ENCODE results near the gene UCHL5. TPM values are rescaled to one million over a fixed set of nuclear protein-coding genes. Genes with fewer than 3 reads are reported as not detected.

The UCHL5 gene
- total and polyA plus RNA-seq, 7 donors: 19.9 to 47.6 (median 24.6) TPM

- Histone ChIP-seq H3K9me3 (no peaks in the 10 kb centered on the region), H3K27me3 (no peaks in the 10 kb centered on the region), H3K27ac (no peak overlapping the region), H3K4me1 (peaks cover 0 to 38% (median 16%) of the 10 kb centered on the region in 4 donors), H3K36me3 (peaks cover 0 to 11% (median 0%) of the 10 kb centered on the region in 4 donors), H3K4me3 (no peak overlapping the region)
- 30 to 69% methylated on average over 4 of the region's 4 CpGs for WGBS, 2 donors
- no peak for DNase-seq
- TF ChIP-seq CTCF (IDR thresholded peaks at IDR 0.05) (no peak), POLR2A (IDR thresholded peaks at IDR 0.05) (no peak), EP300 (IDR thresholded peaks at IDR 0.05) (no peak), POLR2AphosphoS5 (IDR thresholded peaks at IDR 0.05) (no peak)
- intact Hi-C loops (cut with DNase I): no loop called here
These were observed 7.4 kb upstream of the UCHL5 start for GRCh38 chr1:193066606-193067005.

DNA sequence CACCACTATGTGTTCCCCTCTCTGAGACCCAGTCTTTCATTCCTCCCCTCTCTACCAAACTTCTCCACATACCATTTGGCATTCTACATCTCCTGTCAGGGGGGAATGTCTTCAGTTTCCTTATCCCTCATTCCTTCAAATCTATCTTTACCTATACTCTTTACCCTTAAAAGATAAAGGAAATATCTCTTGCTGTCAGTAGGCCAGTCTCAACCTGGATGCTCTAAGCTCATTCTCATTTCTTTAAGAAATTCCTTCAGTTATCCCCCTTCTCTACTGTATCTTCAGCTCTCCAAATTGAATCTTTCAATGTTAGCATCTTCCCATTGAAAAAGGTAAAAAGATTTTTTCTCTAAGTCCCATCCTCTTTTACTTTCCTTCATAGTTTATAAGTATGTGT is 6.8 kb upstream of the UCHL5 start:
- peaks cover 0 to 11% (median 0%) of the 10 kb centered on the region in 4 donors for H3K36me3 ChIP-seq
- H3K27ac ChIP-seq: no peak overlapping the region
- H3K27me3 ChIP-seq: no peaks in the 10 kb centered on the region
- DNase-seq: no peak
- H3K9me3 ChIP-seq: no peaks in the 10 kb centered on the region
- no peak overlapping the region for H3K4me3 ChIP-seq
- intact Hi-C loops (cut with DNase I): no loop called here
- H3K4me1 ChIP-seq: peaks cover 0 to 40% (median 21%) of the 10 kb centered on the region in 4 donors
- TF ChIP-seq CTCF (IDR thresholded peaks at IDR 0.05) (no peak), POLR2AphosphoS5 (IDR thresholded peaks at IDR 0.05) (no peak), POLR2A (IDR thresholded peaks at IDR 0.05) (no peak), EP300 (IDR thresholded peaks at IDR 0.05) (no peak)

DNA sequence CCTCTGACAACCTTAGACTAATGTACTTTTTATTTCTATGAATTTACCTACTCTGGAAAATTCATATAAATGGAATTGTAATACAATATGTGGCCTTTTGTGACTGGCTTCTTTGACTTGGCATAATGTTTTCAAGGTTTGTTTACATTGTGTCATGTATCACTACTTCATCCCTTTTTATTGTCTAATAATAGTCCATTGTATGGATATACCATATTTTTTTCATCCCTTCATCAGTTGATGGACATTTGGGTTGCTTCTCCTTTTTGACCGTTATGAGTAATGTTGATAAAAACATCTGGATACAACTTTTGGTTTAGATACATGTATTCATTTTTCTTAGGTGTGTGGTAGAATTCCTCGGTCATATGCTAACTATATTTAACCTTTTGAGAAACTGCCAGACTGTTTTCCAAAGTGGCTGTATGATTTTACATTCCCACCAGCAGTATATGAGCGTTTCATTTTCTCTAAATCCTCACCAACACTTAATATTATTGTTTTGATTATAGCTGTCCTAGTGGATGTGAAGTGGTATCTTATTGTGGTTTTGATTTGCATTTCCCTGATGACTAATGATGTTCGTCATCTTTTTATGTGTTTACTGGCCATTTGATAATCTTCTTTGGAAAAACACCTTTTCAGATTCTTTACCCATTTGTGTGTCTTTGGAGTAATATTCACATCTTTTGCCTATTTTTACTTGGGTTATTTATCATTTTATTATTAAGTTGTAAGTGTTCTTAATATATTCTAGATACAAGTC is 3.7 kb upstream of the UCHL5 start:
- WGBS, 2 donors: 89 to 92% methylated on average over 4 of the region's 4 CpGs
- Histone ChIP-seq H3K4me1 (peaks cover 0 to 41% (median 31%) of the 10 kb centered on the region in 4 donors), H3K36me3 (no peaks in the 10 kb centered on the region), H3K4me3 (no peak overlapping the region), H3K27me3 (no peaks in the 10 kb centered on the region), H3K9me3 (no peaks in the 10 kb centered on the region), H3K27ac (no peak overlapping the region)
- intact Hi-C loops (cut with DNase I): loop anchor here (5.0 kb wide), 1 partner anchor 44 kb away; the partner anchor contains the start of gene GLRX2
- no peak for DNase-seq
- no peak for TF ChIP-seq EP300 (IDR thresholded peaks at IDR 0.05)
- TF ChIP-seq CTCF (IDR thresholded peaks at IDR 0.05): no peak
- TF ChIP-seq POLR2A (IDR thresholded peaks at IDR 0.05): no peak
- TF ChIP-seq POLR2AphosphoS5 (IDR thresholded peaks at IDR 0.05): no peak

DNA sequence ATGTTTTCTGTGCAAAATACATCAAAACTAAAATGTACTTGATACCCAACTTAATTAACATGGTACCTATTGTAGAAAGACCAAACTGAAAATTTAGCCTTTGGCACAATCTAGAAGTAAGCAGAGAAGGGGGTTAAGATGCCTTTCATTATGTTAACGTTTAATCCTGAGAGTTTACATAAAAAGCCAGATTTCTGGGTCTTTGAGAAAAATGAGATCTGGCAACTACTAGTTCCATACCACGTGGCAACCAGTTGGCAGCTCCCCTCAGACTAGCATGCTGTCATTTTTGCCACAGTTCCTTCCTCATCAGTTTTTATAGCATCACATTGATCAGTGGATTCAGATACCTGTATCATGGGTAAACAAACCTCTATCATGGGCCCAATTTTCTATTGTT is 1.8 kb upstream of the UCHL5 start:
- WGBS, 2 donors: 9 to 19% methylated on average over 2 of the region's 2 CpGs
- intact Hi-C loops (cut with DNase I): loop anchor here (5.0 kb wide), 1 partner anchor 46 kb away; the partner anchor contains the start of gene GLRX2

More for the DNA sequence above, 1.8 kb upstream of the UCHL5 start:
- DNase-seq: no peak
- no peak for TF ChIP-seq POLR2AphosphoS5 (IDR thresholded peaks at IDR 0.05)
- TF ChIP-seq EP300 (IDR thresholded peaks at IDR 0.05): no peak
- no peak for TF ChIP-seq POLR2A (IDR thresholded peaks at IDR 0.05)
- no peak for TF ChIP-seq CTCF (IDR thresholded peaks at IDR 0.05)
- Histone ChIP-seq H3K4me1 (peaks cover 0 to 48% (median 36%) of the 10 kb centered on the region in 4 donors), H3K27ac (peak overlapping the region; percentile 96 to 99 (median 99)), H3K27me3 (no peaks in the 10 kb centered on the region), H3K36me3 (no peaks in the 10 kb centered on the region), H3K9me3 (no peaks in the 10 kb centered on the region), H3K4me3 (peak overlapping the region in 2 of 4 donors; percentile 79 to 90)
